ENCODE results near the gene AGPAT1. TPM values are rescaled to one million over a fixed set of nuclear protein-coding genes. Genes with fewer than 3 reads are reported as not detected.

AGPAT1 gene
- total RNA-seq, 1 experiment from 2014 or later: 84.5 TPM

DNA sequence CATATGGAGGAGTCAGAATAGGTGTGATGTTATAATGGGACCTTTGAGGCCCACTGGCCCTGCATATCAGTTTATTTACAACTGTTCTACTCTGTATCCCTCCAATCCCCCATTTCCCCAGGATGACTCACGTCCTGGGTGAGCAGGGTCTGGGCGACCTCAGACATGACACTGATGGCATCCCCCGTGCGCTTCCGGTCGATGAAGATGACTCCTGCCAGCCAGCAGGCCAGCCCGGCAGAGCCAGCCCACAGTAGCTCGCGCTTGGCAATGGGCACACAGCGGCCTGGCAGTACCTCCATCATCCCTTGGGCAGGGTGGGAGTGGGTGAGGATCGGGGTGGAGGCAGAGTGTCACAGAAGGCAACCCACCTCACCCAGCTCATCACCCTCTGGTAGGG, 5.6 kb downstream of the AGPAT1 start (continued):
- TF ChIP-seq, protein P1, sequence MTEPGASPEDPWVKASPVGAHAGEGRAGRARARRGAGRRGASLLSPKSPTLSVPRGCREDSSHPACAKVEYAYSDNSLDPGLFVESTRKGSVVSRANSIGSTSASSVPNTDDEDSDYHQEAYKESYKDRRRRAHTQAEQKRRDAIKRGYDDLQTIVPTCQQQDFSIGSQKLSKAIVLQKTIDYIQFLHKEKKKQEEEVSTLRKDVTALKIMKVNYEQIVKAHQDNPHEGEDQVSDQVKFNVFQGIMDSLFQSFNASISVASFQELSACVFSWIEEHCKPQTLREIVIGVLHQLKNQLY (CRISPR knock-in tag; IDR thresholded peaks at IDR 0.05): no peak
- TF ChIP-seq EMX1 (CRISPR knock-in tag; IDR thresholded peaks at IDR 0.05) (no peak), PRRX2 (CRISPR knock-in tag; IDR thresholded peaks at IDR 0.05) (no peak), ZBTB21 (CRISPR knock-in tag; IDR thresholded peaks at IDR 0.05; ENCODE audit: borderline replicate concordance) (no peak), ELF4 (CRISPR knock-in tag; IDR thresholded peaks at IDR 0.05; ENCODE audit: low read depth) (no peak), ZNF396 (CRISPR knock-in tag; IDR thresholded peaks at IDR 0.05; ENCODE audit: borderline replicate concordance) (no peak), TEAD4 (CRISPR knock-in tag; IDR thresholded peaks at IDR 0.05) (no peak), RELA (CRISPR knock-in tag; IDR thresholded peaks at IDR 0.05; ENCODE audit: borderline replicate concordance) (no peak), NR2C2 (CRISPR knock-in tag; IDR thresholded peaks at IDR 0.05) (no peak)
- TF ChIP-seq, protein P2, sequence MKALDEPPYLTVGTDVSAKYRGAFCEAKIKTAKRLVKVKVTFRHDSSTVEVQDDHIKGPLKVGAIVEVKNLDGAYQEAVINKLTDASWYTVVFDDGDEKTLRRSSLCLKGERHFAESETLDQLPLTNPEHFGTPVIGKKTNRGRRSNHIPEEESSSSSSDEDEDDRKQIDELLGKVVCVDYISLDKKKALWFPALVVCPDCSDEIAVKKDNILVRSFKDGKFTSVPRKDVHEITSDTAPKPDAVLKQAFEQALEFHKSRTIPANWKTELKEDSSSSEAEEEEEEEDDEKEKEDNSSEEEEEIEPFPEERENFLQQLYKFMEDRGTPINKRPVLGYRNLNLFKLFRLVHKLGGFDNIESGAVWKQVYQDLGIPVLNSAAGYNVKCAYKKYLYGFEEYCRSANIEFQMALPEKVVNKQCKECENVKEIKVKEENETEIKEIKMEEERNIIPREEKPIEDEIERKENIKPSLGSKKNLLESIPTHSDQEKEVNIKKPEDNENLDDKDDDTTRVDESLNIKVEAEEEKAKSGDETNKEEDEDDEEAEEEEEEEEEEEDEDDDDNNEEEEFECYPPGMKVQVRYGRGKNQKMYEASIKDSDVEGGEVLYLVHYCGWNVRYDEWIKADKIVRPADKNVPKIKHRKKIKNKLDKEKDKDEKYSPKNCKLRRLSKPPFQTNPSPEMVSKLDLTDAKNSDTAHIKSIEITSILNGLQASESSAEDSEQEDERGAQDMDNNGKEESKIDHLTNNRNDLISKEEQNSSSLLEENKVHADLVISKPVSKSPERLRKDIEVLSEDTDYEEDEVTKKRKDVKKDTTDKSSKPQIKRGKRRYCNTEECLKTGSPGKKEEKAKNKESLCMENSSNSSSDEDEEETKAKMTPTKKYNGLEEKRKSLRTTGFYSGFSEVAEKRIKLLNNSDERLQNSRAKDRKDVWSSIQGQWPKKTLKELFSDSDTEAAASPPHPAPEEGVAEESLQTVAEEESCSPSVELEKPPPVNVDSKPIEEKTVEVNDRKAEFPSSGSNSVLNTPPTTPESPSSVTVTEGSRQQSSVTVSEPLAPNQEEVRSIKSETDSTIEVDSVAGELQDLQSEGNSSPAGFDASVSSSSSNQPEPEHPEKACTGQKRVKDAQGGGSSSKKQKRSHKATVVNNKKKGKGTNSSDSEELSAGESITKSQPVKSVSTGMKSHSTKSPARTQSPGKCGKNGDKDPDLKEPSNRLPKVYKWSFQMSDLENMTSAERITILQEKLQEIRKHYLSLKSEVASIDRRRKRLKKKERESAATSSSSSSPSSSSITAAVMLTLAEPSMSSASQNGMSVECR (CRISPR knock-in tag; IDR thresholded peaks at IDR 0.05; ENCODE audit: borderline replicate concordance): no peak
- TF ChIP-seq, protein P3, sequence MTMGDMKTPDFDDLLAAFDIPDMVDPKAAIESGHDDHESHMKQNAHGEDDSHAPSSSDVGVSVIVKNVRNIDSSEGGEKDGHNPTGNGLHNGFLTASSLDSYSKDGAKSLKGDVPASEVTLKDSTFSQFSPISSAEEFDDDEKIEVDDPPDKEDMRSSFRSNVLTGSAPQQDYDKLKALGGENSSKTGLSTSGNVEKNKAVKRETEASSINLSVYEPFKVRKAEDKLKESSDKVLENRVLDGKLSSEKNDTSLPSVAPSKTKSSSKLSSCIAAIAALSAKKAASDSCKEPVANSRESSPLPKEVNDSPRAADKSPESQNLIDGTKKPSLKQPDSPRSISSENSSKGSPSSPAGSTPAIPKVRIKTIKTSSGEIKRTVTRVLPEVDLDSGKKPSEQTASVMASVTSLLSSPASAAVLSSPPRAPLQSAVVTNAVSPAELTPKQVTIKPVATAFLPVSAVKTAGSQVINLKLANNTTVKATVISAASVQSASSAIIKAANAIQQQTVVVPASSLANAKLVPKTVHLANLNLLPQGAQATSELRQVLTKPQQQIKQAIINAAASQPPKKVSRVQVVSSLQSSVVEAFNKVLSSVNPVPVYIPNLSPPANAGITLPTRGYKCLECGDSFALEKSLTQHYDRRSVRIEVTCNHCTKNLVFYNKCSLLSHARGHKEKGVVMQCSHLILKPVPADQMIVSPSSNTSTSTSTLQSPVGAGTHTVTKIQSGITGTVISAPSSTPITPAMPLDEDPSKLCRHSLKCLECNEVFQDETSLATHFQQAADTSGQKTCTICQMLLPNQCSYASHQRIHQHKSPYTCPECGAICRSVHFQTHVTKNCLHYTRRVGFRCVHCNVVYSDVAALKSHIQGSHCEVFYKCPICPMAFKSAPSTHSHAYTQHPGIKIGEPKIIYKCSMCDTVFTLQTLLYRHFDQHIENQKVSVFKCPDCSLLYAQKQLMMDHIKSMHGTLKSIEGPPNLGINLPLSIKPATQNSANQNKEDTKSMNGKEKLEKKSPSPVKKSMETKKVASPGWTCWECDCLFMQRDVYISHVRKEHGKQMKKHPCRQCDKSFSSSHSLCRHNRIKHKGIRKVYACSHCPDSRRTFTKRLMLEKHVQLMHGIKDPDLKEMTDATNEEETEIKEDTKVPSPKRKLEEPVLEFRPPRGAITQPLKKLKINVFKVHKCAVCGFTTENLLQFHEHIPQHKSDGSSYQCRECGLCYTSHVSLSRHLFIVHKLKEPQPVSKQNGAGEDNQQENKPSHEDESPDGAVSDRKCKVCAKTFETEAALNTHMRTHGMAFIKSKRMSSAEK (CRISPR knock-in tag; IDR thresholded peaks at IDR 0.05; ENCODE audit: borderline replicate concordance): no peak
- TF ChIP-seq, protein P4, sequence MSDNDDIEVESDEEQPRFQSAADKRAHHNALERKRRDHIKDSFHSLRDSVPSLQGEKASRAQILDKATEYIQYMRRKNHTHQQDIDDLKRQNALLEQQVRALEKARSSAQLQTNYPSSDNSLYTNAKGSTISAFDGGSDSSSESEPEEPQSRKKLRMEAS (CRISPR knock-in tag; IDR thresholded peaks at IDR 0.05): no peak

DNA sequence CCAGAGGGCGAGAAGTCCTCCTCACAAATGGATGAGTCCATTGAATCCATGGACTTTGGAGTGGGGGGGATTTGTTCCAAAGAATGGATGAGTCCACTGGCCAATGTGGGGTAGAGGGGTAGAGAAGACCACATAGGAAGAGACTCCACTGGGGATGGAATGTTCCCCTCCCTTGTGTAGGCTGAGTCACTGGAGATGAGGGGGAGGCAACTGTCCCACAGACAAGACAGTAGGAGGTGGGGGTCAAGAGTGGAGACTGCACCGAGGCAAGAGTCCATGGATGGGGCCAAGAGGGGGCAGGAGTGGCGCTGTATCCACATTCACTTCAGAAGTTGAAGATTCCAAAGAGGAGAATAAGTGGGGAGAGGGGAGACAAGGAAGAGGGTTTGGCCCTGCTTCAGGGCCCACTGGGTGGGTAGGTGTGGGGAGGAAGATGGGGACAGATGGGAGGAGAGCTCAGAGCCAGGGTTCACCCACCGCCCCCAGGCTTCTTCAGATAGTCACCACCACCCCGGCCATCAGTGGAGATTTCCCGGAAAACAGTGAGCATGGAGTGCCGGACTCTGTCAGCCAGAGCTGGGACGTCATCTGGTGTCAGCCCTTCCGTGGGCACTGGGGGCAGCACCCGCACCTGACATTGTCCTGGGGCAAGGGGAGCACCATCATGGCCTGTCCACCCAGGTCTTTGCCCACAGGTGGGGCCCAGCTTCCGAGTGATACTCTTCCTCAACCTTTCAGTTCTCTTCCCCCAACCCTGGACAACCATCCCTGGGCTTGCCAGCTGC, 6.9 kb downstream of the AGPAT1 start:
- ATAC-seq: no peak
- peaks cover 20% of the 10 kb centered on the region for H3K4me1 Mint-ChIP-seq
- no peaks in the 10 kb centered on the region for H3K9me3 Mint-ChIP-seq
- peaks cover 33% of the 10 kb centered on the region for H3K36me3 Mint-ChIP-seq
- ChIA-PET CTCF (interaction anchor here (2.6 kb wide), 1 partner anchor 20 kb away, joined by 16 read pairs; no protein-coding TSS in a partner anchor), POLR2A (interaction anchor here (0.9 to 3.1 kb wide), 2 partner anchors 8 to 27 kb away, joined by 4 to 15 read pairs; no protein-coding TSS in a partner anchor)
- TF ChIP-seq, protein P3 (CRISPR knock-in tag; IDR thresholded peaks at IDR 0.05; ENCODE audit: borderline replicate concordance): no peak
- no peak for TF ChIP-seq ZNF671 (CRISPR knock-in tag; IDR thresholded peaks at IDR 0.05)
- H3K27ac Mint-ChIP-seq: no peak overlapping the region
- H3K4me3 Mint-ChIP-seq: no peak overlapping the region
- H3K27me3 Mint-ChIP-seq (ENCODE audit: low read depth): no peaks in the 10 kb centered on the region
- DNase-seq (ENCODE audit: low spot score): no peak

Data from WTC11 (cell line).